ENCODE measurements around the gene PPM1H. TPM values are rescaled to one million over a fixed set of nuclear protein-coding genes. Genes with fewer than 3 reads are reported as not detected.
"Not testable (repeated sequence)": the region's sequence is repeated elsewhere in the genome, so short reads cannot be mapped to it uniquely, and the experiment has no call there.

PPM1H gene
- total RNA-seq, 1 donor from 2014 or later, result 5.1 TPM

- DNase-seq (ENCODE audit: low spot score), result no peak
Observed at GRCh38 chr12:62771828-62772227, 163.1 kb downstream of the PPM1H start.

DNA sequence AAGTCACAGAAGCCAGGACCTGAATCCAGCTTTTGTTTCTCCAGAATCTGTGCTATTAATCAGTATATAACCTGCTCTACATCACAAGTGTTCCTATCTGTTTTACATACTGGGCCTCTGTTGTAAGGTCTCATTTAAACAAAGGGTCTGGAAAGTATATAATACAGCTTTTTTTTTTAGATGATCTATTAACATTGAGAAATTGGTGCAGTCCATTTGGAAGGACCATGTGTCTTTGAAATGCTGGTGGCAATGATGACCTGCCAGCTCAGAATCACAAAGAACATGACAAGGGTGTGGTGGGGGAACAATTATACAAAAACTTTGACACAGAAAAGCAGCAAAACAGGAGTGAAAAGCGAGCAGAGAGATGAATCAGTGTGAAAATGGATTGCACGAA lies 164.6 kb downstream of the PPM1H start:
- DNase-seq (ENCODE audit: low spot score), result no peak

- no peak for DNase-seq (ENCODE audit: low spot score)
Observed at GRCh38 chr12:62769076-62769619, 165.8 kb downstream of the PPM1H start.

DNA sequence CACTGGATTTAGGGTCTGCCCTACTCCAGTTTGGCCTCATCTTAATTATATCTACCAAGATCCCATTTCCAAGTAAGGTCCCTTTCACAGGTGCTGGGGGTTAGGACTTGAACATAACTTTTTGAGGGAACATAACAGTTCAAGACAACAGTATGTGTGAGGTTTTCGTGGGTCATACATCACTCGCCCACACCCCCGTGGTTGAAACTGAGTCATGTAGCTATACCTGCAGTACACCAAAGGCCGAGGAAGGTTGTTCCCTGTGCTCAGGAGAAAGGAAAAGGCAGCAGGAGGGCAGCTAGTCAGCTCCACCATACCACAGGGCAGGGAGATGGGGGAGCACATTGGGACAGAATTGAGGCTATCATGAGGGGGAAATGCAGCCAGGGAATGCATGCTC lies 167.0 kb downstream of the PPM1H start:
- no peak for DNase-seq (ENCODE audit: low spot score)

DNA sequence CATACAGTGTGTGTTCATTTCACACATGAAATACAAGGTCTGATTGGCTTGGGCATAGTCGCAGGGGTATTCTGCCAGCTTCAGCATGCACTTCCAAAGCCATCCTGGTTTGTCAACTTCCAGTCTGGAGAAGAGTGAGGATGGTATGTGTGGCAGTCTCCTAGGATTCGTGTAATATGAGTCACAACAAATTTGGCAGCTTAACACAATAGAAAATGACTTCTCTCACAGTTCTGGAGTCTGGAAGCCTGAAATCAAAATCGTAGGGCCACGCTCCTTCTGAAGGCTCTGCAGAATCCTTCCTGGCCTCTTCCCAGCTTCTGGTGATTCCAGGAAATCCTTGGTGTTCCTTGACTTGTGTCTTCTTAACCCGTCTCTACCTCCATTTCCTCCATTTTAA lies 167.5 kb downstream of the PPM1H start:
- DNase-seq (ENCODE audit: low spot score), result no peak

GRCh38 chr12:62766496-62766895 lies 168.5 kb downstream of the PPM1H start:
- no peak for DNase-seq (ENCODE audit: low spot score)

GRCh38 chr12:62763861-62764645 lies 170.9 kb downstream of the PPM1H start:
- DNase-seq (ENCODE audit: low spot score), result no peak

GRCh38 chr12:62763312-62763711 lies 171.6 kb downstream of the PPM1H start:
- DNase-seq (ENCODE audit: low spot score), result no peak

GRCh38 chr12:62762645-62763044 lies 172.3 kb downstream of the PPM1H start:
- no peak for DNase-seq (ENCODE audit: low spot score)

DNA sequence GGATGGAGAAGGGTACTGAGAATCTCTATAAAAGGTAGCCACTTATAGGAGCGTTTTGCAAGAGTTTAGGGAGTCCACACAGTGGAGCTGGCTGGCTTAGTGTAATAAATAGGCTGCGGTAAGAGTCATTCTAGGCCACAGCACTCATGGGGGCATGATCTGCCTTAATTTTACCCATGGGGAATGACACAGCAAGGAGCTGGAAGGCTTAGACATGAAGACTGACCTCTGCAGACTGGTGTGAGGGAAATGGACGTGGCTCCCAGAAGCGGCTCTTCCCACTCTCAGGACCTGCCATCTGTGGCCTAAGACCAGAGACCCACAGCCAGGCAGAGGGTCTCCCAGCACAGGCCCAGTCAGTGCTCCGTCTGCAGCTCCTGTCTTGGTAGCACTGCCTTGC lies 173.3 kb downstream of the PPM1H start:
- DNase-seq (ENCODE audit: low spot score), result no peak

DNA sequence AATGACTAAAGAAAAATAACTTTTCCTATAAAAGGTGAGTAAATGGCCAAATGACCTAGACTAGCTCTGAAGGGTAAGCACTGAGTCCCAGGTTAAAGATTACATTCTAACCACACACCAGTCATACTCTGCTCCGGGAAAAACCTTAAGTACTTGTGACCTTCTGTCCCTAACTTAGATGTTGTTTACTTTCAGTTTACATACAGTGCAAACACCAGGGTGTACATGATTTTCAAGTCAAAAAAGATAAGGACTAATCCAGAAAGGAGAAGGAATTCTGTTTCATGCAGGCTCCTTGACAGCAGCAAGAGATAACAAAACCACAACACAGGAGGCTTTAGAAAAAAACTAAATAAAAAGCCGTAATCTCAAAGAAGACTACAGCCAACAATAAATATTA lies 174.2 kb downstream of the PPM1H start:
- no peak for DNase-seq (ENCODE audit: low spot score)

GRCh38 chr12:62760341-62760740 lies 174.6 kb downstream of the PPM1H start:
- not testable (repeated sequence) for DNase-seq (ENCODE audit: low spot score)

DNA sequence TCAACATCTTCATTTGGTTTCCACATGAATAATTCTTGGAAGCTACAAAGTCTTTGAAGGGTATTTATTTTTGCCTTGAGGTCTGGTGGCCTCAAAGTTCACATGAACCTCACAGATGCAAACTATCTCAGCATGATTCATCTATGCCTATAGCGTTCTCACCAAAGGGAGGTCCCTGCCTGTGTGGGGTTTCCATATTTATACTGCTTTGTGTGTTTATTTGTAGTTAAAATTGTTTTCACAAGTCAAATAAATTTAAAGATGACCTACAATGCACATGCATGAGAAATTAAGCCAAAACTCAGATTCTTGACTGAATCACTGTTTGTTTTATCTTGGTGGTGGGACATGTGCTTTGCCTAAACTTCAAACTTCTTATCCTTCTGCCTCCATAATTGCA lies 176.7 kb downstream of the PPM1H start:
- no peak for DNase-seq (ENCODE audit: low spot score)

DNA sequence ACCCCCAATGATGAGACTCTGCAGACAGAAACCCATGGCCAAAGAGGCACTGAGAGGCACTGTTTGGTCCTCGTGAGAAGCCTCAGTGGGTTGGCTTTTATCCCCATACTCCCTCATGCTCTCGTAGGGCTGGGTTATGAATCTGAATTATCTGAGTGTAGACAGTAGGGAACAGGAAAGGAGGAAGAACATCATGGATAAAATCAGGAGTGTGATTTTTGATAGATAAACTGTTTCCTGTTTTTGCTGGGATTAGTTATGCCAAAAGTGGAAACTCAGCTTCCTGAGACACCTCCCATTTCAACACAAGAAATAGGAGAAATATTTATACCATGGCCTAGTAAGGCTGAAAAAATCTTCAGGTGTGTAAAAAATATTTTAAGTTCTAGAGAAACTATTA lies 177.9 kb downstream of the PPM1H start:
- DNase-seq (ENCODE audit: low spot score), result no peak

DNA sequence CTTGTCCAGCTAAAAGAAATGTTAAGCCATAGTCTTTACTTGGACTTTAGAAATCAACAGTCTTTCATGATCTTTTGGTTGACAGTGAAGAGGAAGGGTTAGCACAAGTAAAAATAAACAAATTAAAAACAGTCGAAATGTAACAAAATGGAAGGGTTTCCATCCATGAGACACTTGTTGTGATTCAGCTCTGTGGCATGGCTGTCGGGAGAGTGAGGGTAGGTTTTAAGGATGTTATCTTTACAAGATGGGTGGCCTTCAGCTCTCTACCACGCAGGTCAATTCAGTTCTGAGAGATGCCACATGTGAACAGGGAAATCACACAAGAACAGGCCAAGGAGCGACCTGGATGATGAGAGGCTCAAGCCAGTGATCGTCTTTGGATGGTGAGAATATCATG lies 180.2 kb downstream of the PPM1H start:
- no peak for DNase-seq (ENCODE audit: low spot score)

DNA sequence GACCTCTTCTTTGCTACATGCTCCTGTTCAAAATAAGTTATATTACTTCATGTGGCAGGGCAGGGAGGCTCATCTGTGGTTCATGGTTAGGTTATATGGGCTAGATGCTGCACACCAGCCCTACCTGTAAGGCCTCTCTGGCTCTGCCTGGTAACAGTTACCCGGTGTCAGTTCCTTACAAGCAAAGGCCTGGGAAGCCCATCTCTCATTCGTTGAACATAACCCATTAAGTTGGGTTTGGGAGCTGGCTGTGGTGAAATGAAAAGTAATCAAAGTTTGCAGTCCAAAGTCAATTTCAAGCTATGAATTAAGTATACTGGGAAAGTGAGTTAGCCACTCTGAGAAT lies 183.2 kb downstream of the PPM1H start:
- DNase-seq (ENCODE audit: low spot score), result no peak

- DNase-seq (ENCODE audit: low spot score), result no peak
Observed at GRCh38 chr12:62750941-62751809, 183.8 kb downstream of the PPM1H start.

DNA sequence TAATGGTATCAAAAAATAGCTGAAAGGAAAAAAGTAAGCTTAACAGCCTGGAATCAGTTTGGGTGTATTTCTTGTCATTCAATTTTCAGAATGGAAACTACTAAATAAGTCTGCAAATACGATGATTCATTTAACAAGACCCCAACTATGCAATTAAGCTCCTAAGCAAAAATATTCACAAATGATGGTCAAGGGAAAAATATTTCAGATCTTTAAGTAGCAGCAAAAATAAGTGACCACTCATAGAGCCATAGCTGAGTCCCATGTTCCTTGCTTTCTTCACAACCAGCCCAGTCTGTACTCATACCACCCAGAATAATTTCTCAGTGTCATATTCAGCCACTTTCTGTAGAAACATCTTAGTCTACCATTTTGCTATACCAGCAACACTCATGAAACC lies 185.4 kb downstream of the PPM1H start:
- no peak for DNase-seq (ENCODE audit: low spot score)

- DNase-seq (ENCODE audit: low spot score), result no peak
Observed at GRCh38 chr12:62748941-62749468, 185.9 kb downstream of the PPM1H start.

GRCh38 chr12:62744551-62744950 lies 190.4 kb downstream of the PPM1H start:
- no peak for DNase-seq (ENCODE audit: low spot score)

DNA sequence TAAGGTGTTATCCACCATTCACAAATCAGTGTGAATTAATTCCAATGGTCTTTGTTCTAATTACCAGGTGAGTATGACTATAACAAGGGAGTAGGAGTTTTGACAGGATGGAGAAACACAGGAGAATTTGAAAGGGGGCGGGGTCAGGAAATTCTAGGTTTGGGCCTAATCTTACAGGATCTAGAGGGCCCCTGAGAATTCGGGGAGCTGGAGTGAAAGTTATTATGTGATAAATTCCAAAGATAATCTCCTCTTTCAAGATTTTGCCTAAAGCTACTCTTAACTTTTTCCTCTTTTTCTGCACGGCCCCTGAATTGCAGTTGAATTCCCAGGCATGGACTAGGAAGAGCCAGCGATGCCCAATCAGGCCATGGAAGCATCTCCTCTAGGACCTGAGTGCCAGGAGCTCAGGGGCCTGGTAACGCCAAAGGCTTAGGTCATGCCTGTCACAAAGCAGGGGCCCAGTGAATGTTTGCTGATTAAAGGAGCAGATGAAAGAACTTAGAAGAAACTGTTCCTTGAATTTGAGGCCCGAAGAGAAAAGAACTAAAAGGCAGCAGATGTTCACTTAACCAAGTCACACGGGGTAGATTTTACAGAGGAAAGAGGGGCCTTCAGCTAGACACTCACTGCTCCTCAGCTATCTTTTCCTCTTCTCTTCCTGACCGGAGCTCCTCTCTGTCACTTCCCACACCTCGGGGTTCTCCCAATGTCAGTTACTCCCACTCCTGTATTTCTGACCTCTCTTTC lies 195.5 kb downstream of the PPM1H start:
- no peak for DNase-seq (ENCODE audit: low spot score)

All from mesenteric fat pad (tissue), 1 donor.